Measurements from ENCODE around the gene CDKN2AIPNL.
"Not testable (repeated sequence)": the region's sequence is repeated elsewhere in the genome, so short reads cannot be mapped to it uniquely, and the experiment has no call there.

The CDKN2AIPNL gene

GRCh38 chr5:134436523-134437339, 25.1 kb upstream of the CDKN2AIPNL start:
- Histone ChIP-seq H3K9ac (ENCODE audit: low read length) (no peak overlapping the region), H3K9me3 (ENCODE audit: control insufficient read depth, low read depth, low read length) (no peaks in the 10 kb centered on the region), H3K4me3 (ENCODE audit: low read length) (no peak overlapping the region), H3K27ac (ENCODE audit: low read length) (no peak overlapping the region), H3K36me3 (ENCODE audit: control insufficient read depth, low read depth, low read length) (peaks cover 7% of the 10 kb centered on the region), H3K4me1 (ENCODE audit: control insufficient read depth, low read depth, low read length) (no peaks in the 10 kb centered on the region), H3K27me3 (ENCODE audit: control insufficient read depth, insufficient read depth, low read length) (no peaks in the 10 kb centered on the region)

GRCh38 chr5:134435560-134435959, 23.9 kb upstream of the CDKN2AIPNL start:
- no peaks in the 10 kb centered on the region for H3K9me3 ChIP-seq (ENCODE audit: control insufficient read depth, low read depth, low read length)
- peaks cover 7% of the 10 kb centered on the region for H3K36me3 ChIP-seq (ENCODE audit: control insufficient read depth, low read depth, low read length)
- no peaks in the 10 kb centered on the region for H3K4me1 ChIP-seq (ENCODE audit: control insufficient read depth, low read depth, low read length)
- H3K27ac ChIP-seq (ENCODE audit: low read length), result no peak overlapping the region
- H3K9ac ChIP-seq (ENCODE audit: low read length), result no peak overlapping the region
- H3K27me3 ChIP-seq (ENCODE audit: control insufficient read depth, insufficient read depth, low read length), result no peaks in the 10 kb centered on the region
- no peak overlapping the region for H3K4me3 ChIP-seq (ENCODE audit: low read length)

GRCh38 chr5:134432677-134433359, 21.1 kb upstream of the CDKN2AIPNL start:
- no peak overlapping the region for H3K4me3 ChIP-seq (ENCODE audit: low read length)
- H3K27ac ChIP-seq (ENCODE audit: low read length), result no peak overlapping the region
- no peaks in the 10 kb centered on the region for H3K27me3 ChIP-seq (ENCODE audit: control insufficient read depth, insufficient read depth, low read length)
- no peak overlapping the region for H3K9ac ChIP-seq (ENCODE audit: low read length)
- no peaks in the 10 kb centered on the region for H3K9me3 ChIP-seq (ENCODE audit: control insufficient read depth, low read depth, low read length)
- H3K36me3 ChIP-seq (ENCODE audit: control insufficient read depth, low read depth, low read length), result peaks cover 7% of the 10 kb centered on the region
- H3K4me1 ChIP-seq (ENCODE audit: control insufficient read depth, low read depth, low read length), result peaks cover 18% of the 10 kb centered on the region

- Histone ChIP-seq H3K9ac (ENCODE audit: low read length) (no peak overlapping the region), H3K36me3 (ENCODE audit: control insufficient read depth, low read depth, low read length) (peaks cover 7% of the 10 kb centered on the region), H3K27me3 (ENCODE audit: control insufficient read depth, insufficient read depth, low read length) (no peaks in the 10 kb centered on the region), H3K4me3 (ENCODE audit: low read length) (no peak overlapping the region), H3K27ac (ENCODE audit: low read length) (no peak overlapping the region), H3K4me1 (ENCODE audit: control insufficient read depth, low read depth, low read length) (peaks cover 25% of the 10 kb centered on the region), H3K9me3 (ENCODE audit: control insufficient read depth, low read depth, low read length) (no peaks in the 10 kb centered on the region)
These were observed 20.5 kb upstream of the CDKN2AIPNL start for GRCh38 chr5:134432174-134432573.

- Histone ChIP-seq H3K27me3 (ENCODE audit: control insufficient read depth, insufficient read depth, low read length) (no peaks in the 10 kb centered on the region), H3K36me3 (ENCODE audit: control insufficient read depth, low read depth, low read length) (peaks cover 7% of the 10 kb centered on the region), H3K4me1 (ENCODE audit: control insufficient read depth, low read depth, low read length) (peaks cover 26% of the 10 kb centered on the region), H3K27ac (ENCODE audit: low read length) (no peak overlapping the region), H3K9me3 (ENCODE audit: control insufficient read depth, low read depth, low read length) (no peaks in the 10 kb centered on the region), H3K4me3 (ENCODE audit: low read length) (peak overlapping the region; percentile 10), H3K9ac (ENCODE audit: low read length) (no peak overlapping the region)
These were observed 18.4 kb upstream of the CDKN2AIPNL start for GRCh38 chr5:134430001-134430569.

- Histone ChIP-seq H3K9me3 (ENCODE audit: control insufficient read depth, low read depth, low read length) (no peaks in the 10 kb centered on the region), H3K27ac (ENCODE audit: low read length) (peak overlapping the region; percentile 91), H3K4me3 (ENCODE audit: low read length) (peak overlapping the region; percentile 39), H3K36me3 (ENCODE audit: control insufficient read depth, low read depth, low read length) (no peaks in the 10 kb centered on the region), H3K9ac (ENCODE audit: low read length) (peak overlapping the region; percentile 41), H3K4me1 (ENCODE audit: control insufficient read depth, low read depth, low read length) (peaks cover 26% of the 10 kb centered on the region), H3K27me3 (ENCODE audit: control insufficient read depth, insufficient read depth, low read length) (no peaks in the 10 kb centered on the region)
These were observed 15.9 kb upstream of the CDKN2AIPNL start for GRCh38 chr5:134427540-134428041.

GRCh38 chr5:134426361-134426760, 14.7 kb upstream of the CDKN2AIPNL start:
- H3K9ac ChIP-seq (ENCODE audit: low read length), result no peak overlapping the region
- no peaks in the 10 kb centered on the region for H3K27me3 ChIP-seq (ENCODE audit: control insufficient read depth, insufficient read depth, low read length)
- no peak overlapping the region for H3K27ac ChIP-seq (ENCODE audit: low read length)
- no peaks in the 10 kb centered on the region for H3K36me3 ChIP-seq (ENCODE audit: control insufficient read depth, low read depth, low read length)
- no peak overlapping the region for H3K4me3 ChIP-seq (ENCODE audit: low read length)
- H3K4me1 ChIP-seq (ENCODE audit: control insufficient read depth, low read depth, low read length), result peaks cover 26% of the 10 kb centered on the region
- no peaks in the 10 kb centered on the region for H3K9me3 ChIP-seq (ENCODE audit: control insufficient read depth, low read depth, low read length)

GRCh38 chr5:134423376-134423775, 11.7 kb upstream of the CDKN2AIPNL start:
- Histone ChIP-seq H3K27ac (ENCODE audit: low read length) (no peak overlapping the region), H3K27me3 (ENCODE audit: control insufficient read depth, insufficient read depth, low read length) (no peaks in the 10 kb centered on the region), H3K4me3 (ENCODE audit: low read length) (no peak overlapping the region), H3K4me1 (ENCODE audit: control insufficient read depth, low read depth, low read length) (peaks cover 14% of the 10 kb centered on the region), H3K9me3 (ENCODE audit: control insufficient read depth, low read depth, low read length) (peaks cover 6% of the 10 kb centered on the region), H3K9ac (ENCODE audit: low read length) (no peak overlapping the region), H3K36me3 (ENCODE audit: control insufficient read depth, low read depth, low read length) (no peaks in the 10 kb centered on the region)

- Histone ChIP-seq H3K27ac (ENCODE audit: low read length) (no peak overlapping the region), H3K36me3 (ENCODE audit: control insufficient read depth, low read depth, low read length) (no peaks in the 10 kb centered on the region), H3K9me3 (ENCODE audit: control insufficient read depth, low read depth, low read length) (peaks cover 6% of the 10 kb centered on the region), H3K9ac (ENCODE audit: low read length) (no peak overlapping the region), H3K4me3 (ENCODE audit: low read length) (no peak overlapping the region), H3K4me1 (ENCODE audit: control insufficient read depth, low read depth, low read length) (peaks cover 9% of the 10 kb centered on the region), H3K27me3 (ENCODE audit: control insufficient read depth, insufficient read depth, low read length) (no peaks in the 10 kb centered on the region)
These were observed 11.2 kb upstream of the CDKN2AIPNL start for GRCh38 chr5:134422791-134423365.

- not testable (repeated sequence) for H3K4me3 ChIP-seq (ENCODE audit: low read length); H3K36me3 ChIP-seq (ENCODE audit: control insufficient read depth, low read depth, low read length); H3K9ac ChIP-seq (ENCODE audit: low read length); H3K27me3 ChIP-seq (ENCODE audit: control insufficient read depth, insufficient read depth, low read length); H3K4me1 ChIP-seq (ENCODE audit: control insufficient read depth, low read depth, low read length); H3K9me3 ChIP-seq (ENCODE audit: control insufficient read depth, low read depth, low read length); H3K27ac ChIP-seq (ENCODE audit: low read length)
These were observed 9.4 kb upstream of the CDKN2AIPNL start for GRCh38 chr5:134421038-134421437.

GRCh38 chr5:134420343-134420742, 8.7 kb upstream of the CDKN2AIPNL start:
- Histone ChIP-seq H3K4me1 (ENCODE audit: control insufficient read depth, low read depth, low read length) (no peaks in the 10 kb centered on the region), H3K27me3 (ENCODE audit: control insufficient read depth, insufficient read depth, low read length) (no peaks in the 10 kb centered on the region), H3K27ac (ENCODE audit: low read length) (no peak overlapping the region), H3K36me3 (ENCODE audit: control insufficient read depth, low read depth, low read length) (no peaks in the 10 kb centered on the region), H3K9ac (ENCODE audit: low read length) (no peak overlapping the region), H3K9me3 (ENCODE audit: control insufficient read depth, low read depth, low read length) (peaks cover 6% of the 10 kb centered on the region), H3K4me3 (ENCODE audit: low read length) (no peak overlapping the region)

Measured in iPS-18a (cell line).